Neural progenitor cell (in vitro differentiated cells): ENCODE data around the gene TFF2.

Source experiments
- CTCF ChIP-seq: fragments of 200-600 bp; sonication (generic); IDR thresholded peaks from 2 replicates; pipeline ENCODE4 v1.5.1; 2017; ENCODE audit warnings: antibody characterized with exemption, mild to moderate bottlenecking
- EZH2phosphoT487 ChIP-seq: fragments of 200-600 bp; sonication (generic); IDR thresholded peaks from 2 replicates; pipeline ENCODE4 v1.6.1; 2017; ENCODE audit warnings: antibody characterized with exemption

GRCh38 chr21:42332557-42333317 is 18.1 kb downstream of the TFF2 start:
- TF ChIP-seq CTCF: no peak
- no peak for TF ChIP-seq EZH2phosphoT487
